ENCODE data around the gene LRRN3. TPM values are rescaled to one million over a fixed set of nuclear protein-coding genes. Genes with fewer than 3 reads are reported as not detected.

LRRN3 gene
- total RNA-seq, 1 donor from 2014 or later = 153 TPM

DNA sequence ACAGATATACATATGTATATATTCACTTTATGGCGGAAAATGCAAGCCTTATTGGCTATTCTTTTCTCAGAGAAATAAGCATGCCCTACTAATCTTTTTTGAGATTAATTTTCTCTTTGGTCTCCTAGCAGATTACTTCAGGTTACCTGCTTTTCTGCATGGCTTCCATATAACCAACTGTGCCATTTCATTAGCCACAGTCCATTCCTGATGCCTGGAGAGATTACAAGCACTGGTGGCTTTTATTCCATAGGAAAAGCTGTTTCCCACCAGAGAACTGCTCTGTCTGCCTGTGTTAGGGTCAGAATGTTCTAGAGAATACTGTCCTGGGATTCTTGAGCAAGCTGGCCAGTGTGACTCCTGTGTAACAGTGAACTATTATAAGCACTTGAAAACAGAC lies 59.8 kb downstream of the LRRN3 start:
- no peak for FAIRE-seq
- no peak for DNase-seq (ENCODE audit: low spot score in 2 of 2)

DNA sequence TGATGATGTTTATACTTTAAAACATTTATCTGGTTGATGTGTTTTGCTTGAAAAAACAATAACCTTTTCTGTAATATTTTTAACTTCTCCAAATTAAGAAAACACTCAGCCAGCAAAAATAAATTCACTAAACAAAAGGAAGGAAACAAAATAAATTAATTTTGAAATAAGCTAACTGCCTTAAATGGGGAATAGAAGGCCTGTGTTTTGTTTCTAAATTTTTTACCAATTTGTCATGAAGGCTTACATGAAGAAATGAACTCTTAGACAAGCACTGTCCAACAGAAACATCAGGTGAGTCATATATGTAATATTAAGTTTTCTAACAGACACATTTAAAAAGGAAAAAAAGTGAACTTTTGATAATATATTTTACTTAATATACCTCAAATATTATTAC lies 68.5 kb downstream of the LRRN3 start:
- FAIRE-seq (no peak), DNase-seq (ENCODE audit: low spot score in 2 of 2) (no peak)

DNA sequence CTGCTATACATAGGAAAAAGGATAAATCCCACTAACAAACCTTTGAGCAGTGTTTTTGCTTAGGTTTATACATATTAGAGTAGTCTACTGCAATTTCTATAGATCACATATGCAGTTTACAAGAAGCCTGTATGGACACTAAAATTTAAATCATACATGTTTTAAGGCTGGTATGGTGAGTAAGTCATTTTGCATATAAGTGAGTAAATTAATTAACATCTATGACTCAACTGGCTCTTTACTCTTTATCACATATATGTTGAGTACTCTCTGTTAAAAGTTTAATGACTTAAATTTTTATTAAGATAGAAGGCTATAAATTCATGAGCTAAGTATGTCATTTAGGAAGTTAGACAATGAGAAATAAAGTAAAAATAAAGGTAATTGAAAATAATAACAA lies 69.4 kb downstream of the LRRN3 start:
- DNase-seq (ENCODE audit: low spot score in 2 of 2) (no peak), FAIRE-seq (no peak)

DNA sequence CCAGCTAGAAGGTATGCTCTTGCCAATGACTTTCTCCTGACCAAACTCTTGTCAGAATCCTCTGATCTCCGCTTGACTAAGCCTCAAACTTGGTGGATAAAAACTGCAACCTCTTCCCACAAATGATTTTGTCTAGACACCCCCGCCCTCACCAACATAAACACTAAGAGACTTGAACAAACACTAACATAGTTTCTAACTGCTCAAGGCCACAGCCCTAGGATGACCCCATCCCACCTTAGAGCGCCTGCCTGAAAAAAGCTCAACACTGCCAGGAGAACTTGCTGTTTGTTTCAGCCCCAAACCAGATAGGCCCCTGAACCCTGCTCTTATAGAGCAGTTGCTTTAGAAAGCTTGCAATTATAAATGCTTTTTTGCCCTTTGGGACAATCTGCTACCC lies 71.8 kb downstream of the LRRN3 start:
- FAIRE-seq (no peak), DNase-seq (ENCODE audit: low spot score in 2 of 2) (no peak)

DNA sequence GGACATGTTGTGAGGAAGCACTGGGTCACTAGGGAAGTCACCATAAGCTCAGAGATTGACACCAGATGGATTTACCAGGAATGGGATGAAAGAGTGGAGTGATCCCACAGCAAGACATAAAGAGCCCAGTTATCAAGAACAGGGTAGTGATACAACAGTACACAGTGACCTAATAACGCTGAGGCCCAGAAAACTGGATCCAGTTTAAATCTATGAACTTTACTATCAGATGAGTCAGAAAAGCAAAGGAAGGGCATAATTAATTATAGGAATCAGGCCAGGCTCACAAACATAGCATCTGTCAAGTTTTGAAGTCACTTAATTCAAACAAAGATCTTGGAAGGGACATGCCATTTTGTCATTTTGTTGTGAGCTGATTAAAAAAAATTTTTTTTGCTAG lies 73.5 kb downstream of the LRRN3 start:
- DNase-seq (ENCODE audit: low spot score in 2 of 2) (no peak), FAIRE-seq (no peak)

DNA sequence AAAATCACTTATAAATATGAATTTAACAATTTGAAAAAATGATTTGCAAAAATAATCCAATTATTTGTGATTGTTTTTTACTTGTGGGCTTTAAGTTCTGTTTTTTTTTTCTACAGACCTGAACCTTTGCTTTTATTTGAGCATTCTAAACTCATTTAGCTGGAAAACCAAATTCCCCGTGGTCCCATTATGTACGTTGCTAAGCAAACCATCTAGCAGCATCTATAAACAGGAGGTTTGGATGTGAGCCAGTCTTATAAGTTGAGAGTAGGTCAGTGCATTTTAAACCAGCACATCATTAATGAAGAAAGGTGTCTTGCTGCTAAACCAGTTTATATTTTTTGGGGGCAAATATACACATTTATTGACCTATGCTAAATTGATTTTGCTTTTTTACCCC lies 77.3 kb downstream of the LRRN3 start:
- DNase-seq (ENCODE audit: low spot score in 2 of 2) (no peak), FAIRE-seq (no peak)

DNA sequence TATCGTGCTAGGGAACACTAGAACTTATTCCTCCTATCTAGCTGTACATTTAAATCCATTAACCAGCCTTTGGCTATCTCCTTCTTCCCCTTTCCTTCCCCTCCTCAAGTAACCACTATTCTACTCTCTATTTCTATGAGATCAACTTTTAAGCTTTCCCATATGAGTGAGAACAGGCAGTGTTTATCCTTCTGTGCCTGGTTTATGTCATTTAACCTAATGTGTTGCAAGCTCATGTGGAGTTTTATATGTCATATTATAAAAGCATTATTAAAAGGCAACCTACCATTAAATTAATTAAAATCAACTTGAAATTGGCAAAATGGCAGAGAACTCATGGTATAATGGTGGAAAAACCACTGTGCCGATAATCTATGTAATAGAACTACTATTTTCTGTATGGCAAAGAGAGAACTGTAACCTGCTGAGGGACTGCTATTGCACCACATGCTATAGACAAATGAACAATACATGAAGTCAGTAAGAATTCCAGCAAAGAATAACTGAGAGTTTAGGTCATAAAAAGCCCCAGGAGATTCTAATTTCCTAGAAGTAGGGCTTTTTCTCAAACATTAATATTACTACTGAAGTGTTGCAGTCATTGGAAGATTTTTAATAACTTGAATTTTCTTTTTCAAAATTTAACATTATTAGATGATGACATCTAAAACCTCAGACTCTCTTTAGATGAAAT lies 81.8 kb downstream of the LRRN3 start:
- DNase-seq (ENCODE audit: low spot score in 2 of 2) (no peak), FAIRE-seq (no peak)

DNA sequence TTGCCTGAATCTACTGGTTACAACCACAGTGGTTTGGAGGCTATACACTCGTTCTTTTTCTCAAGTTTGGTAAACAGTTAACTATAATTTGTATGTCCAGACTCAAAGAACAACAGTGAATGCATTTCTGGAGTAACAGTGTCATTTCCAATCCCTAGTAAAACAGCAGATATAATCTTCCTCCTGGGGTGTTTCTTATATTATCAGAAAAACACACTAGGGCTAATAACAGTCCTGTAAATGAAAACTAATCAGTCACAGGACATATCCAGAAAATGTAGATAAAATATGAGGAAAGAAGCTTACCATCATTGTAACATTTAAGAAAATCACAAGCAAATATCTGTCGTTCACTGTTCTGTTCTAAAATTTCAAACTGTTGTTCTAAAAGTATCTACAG lies 82.6 kb downstream of the LRRN3 start:
- FAIRE-seq = no peak
- DNase-seq (ENCODE audit: low spot score in 2 of 2) = no peak

DNA sequence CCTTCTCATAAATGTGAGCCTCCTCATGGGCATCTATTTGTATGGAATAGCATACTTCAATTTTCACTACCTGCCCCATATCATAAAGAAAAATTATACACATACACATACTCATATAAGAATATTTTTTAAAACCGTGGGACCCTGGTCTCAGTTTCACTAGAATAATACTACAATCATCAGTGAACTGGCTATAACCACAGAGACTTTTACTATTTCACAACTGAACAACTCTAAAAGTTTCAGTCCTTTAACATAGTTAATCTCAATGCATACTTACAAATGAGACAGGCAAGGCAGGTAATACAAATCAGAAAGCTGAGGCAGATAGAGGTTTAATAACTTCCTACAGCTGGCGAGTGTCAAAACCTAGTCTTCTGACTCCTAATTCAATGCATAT lies 83.1 kb downstream of the LRRN3 start:
- DNase-seq (ENCODE audit: low spot score in 2 of 2) = no peak
- FAIRE-seq = no peak

DNA sequence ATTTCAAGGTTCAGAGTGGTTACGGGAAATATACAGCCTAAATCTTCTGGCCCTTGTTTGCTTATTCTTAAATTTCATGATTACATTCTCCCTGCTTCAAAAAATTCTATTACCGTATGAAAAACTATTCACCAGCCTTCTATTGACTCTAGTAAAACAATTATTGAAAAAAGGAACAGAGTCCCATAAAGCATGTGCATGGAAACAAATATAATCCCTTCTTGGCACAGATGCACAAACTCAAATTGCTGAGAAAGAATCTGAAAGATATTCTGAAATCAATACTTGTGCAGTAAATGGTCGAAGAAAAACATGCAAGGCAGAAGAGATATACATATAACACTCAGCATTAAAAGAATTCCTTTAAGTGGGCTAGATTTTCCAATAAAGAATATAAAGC lies 83.6 kb downstream of the LRRN3 start:
- DNase-seq (ENCODE audit: low spot score in 2 of 2) = no peak
- no peak for FAIRE-seq
